ENCODE measurements around the gene NPEPL1.

NPEPL1 gene

GRCh38 chr20:58657986-58658385 is 34.6 kb upstream of the NPEPL1 start:
- DNase-seq (ENCODE audit: low spot score), result no peak

DNA sequence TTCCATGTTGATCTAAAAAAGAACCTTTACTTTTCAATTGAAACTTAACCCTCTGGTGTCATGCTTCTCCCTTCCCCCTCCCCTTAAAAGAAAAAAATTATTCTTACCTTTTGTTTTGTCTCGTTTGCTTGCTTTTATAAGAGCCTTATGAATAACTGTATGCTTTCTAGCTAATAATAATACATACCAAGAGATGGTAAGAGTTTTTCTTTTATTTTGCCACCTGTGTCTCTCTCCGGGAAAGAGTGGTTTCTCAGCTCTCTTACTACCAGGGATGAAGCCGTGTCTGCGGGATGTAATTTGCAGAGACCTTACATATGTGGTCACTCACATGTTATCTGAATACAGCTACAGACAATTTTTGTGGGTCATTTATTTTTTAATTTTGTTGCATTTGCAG is 33.8 kb upstream of the NPEPL1 start:
- DNase-seq (ENCODE audit: low spot score), result no peak

DNA sequence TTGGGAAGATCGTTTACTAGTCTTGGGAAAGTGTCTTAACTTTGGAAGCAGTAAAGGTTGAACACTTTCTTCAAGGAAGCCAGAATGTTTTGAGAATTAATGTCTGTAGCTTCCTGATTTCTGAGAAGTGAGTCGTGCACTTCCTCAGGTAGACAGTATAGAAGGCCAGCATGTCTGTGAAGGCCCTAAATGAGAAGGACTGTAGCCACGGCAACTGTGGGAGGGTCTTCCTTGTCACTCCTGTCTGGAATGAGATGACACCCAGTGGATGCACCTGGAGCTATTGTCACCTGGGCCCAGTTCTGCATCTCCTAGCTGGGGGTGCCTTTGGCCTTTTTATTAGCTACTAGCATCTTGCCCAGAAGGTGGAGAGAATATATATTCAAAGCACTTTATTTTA is 32.8 kb upstream of the NPEPL1 start:
- no peak for DNase-seq (ENCODE audit: low spot score)

DNA sequence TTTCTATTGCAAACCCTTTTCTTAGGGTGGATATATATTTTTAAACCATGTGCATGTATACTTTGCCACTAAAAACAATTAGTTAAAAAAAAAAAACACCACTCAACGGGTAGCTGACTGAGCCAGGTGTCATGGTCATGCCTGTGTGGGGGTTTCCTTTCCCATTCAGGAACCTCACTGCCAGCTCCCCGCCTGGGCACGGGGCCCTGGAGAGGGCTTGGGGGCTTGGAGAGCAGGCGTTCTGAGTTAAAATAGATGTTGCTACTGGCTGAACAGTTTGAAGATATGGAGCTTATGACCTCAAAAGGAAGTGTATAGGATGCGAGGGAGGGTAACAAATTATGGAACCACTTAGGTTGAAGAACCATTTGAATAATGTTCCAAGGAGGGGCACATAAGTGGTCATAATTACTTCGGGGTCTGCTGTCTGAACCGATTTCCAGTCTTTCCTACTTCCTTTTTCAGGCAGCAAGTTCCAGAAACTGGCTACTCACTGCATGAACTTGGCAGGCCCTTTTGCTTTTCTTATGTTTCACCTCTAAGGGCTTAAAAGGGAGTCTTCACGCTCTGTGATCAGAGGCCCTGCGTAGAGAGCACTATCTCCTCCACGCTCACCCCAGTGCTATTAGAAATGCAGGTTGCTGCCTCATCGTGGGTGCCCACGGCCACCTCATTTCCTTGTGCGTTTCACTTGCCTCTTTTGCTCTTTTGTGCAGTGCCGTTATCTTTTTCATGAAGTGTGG is 31.6 kb upstream of the NPEPL1 start:
- no peak for DNase-seq (ENCODE audit: low spot score)

GRCh38 chr20:58661598-58662473 is 30.8 kb upstream of the NPEPL1 start:
- no peak for DNase-seq (ENCODE audit: low spot score)

GRCh38 chr20:58664331-58664730 is 28.3 kb upstream of the NPEPL1 start:
- no peak for DNase-seq (ENCODE audit: low spot score)

- DNase-seq (ENCODE audit: low spot score), result no peak
These were observed 27.7 kb upstream of the NPEPL1 start for GRCh38 chr20:58664883-58665282.

DNA sequence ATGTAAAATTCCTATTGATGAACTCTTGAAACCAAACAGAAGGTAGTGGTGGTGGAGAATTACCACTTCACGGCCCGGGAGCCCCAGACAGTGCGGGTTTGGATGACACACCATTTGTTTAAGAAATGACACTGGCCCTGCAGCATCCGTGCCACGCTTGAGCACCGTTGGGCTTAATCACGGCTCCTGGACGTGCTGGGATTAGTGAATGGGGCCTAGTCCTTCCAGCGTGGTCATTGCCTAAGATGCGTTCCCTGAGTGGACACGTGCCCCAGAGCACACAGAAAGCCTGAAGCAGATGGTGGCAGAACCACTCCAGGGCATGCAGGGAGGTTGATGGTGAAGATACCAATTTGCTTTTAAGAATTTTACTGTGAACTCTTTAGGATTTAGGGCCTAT is 27.0 kb upstream of the NPEPL1 start:
- no peak for DNase-seq (ENCODE audit: low spot score)

- no peak for DNase-seq (ENCODE audit: low spot score)
These were observed 25.9 kb upstream of the NPEPL1 start for GRCh38 chr20:58666702-58667101.

GRCh38 chr20:58667975-58668374 is 24.6 kb upstream of the NPEPL1 start:
- DNase-seq (ENCODE audit: low spot score), result no peak

GRCh38 chr20:58668901-58669286 is 23.7 kb upstream of the NPEPL1 start:
- DNase-seq (ENCODE audit: low spot score), result no peak

- no peak for DNase-seq (ENCODE audit: low spot score)
These were observed 23.2 kb upstream of the NPEPL1 start for GRCh38 chr20:58669287-58670006.

DNA sequence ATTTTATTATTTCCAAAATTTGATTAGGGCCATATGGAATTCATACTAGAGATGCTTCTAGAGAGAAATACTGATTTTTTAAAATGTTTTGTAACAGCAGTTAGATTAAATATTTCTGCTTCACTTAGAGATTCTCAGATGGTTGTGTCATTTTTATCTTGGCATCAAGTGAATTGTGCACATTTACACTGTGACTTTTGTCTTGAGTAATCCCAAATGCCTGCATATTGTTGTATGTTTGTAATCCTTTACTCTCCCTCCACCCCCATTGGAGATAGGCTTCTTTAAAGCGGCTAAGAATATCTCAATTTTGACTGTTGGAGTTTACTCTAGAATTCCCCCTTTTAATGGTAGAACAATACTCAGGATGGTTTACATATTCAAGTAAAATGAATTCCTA is 22.5 kb upstream of the NPEPL1 start:
- DNase-seq (ENCODE audit: low spot score), result no peak

DNA sequence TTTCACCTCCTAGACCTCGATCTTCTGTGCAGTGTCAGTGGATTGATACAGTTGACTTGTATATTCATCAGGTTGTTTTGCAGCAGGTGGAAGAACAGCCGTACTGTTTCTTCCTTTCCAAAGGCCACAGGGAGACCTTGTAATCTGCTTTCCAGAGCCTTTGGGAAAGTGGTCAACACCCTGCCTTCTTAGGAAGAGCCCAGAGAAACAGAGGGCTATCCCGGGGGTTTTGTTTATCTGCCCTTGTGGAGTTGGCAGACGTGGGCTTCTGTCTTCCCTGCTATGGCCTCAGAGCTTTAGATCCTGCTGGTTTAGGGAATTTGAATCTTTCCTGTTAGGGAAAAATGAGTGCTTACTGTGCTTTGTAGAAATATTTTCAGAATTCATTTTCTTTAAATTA is 21.9 kb upstream of the NPEPL1 start:
- DNase-seq (ENCODE audit: low spot score), result no peak

DNA sequence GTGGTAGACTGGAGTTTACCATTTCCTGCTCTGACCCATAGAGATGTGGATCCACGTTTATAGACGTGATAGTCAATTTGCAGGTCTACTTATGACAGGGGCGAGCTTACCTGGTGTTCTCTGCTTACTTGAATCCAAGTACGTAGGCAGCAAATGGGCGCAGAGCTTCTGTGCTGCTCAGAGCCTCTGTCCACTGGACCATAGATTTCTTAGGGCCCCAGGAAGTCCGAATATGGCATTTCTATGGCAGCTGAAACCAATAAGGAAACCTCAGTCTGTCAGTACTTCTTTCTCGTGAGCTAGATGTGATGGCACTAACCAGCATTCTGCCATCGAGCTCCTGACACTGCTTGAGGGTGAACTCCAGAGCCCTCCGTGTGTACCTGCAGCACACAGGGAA is 19.5 kb upstream of the NPEPL1 start:
- DNase-seq (ENCODE audit: low spot score), result no peak

DNA sequence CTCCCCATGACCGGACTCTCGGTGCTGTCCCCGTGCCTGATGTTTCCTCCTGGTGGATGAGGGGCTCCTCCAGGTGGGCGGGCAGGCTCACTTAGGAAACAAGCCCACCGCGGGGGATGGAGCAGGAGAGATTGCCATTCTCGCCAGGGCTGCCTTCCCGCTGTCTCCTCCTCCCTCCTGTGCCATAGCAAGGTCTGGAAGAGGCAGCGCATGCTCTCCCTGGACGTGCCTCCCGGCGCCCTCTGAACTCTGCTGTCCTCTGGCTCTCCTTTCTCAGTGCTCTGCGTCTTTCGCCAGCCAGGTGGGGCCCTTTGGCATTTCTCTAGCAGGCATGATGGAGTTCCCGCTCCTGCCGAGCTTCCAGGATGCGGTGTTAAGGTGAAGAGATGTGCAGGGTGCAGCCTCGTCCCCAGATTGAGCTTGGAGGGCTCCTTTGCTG is 17.4 kb upstream of the NPEPL1 start:
- DNase-seq (ENCODE audit: low spot score), result no peak

DNA sequence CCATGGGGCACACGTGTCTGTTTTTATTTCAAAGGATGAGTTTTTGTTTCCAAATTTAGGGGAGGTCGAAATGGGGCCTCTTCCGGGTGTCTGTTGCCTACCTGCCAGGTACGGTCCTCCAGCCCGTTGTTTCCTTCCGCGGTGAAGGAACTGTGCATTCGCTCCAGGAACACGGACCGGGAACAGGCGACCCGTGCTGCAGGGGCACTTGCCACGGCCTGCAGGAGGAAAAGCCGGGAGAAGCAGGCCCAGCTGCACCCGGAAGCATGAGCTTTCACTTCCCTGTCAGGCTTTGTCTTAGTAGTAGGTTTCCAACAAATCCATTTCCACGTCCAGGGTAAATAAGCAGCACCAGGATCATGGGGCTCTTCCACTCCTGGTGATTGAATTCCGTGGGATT is 17.0 kb upstream of the NPEPL1 start:
- no peak for DNase-seq (ENCODE audit: low spot score)

DNA sequence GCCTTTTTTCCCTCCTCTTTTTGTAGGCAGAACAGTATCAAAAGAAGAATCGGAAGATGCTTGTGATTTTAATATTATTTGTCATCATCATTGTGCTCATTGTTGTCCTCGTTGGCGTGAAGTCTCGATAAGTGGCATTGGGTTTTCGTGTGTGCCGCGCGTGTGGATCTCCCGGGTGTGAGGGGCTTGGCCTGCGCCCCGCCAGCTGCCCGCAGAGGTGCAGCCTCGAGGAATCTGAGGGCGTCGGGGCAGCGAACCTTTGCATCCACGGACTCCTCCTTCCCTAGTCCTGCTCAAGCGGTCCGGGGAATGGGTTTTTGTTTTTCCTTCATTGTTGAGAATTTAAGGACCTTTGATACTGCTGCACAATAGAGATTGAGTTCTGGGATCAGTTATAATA is 16.4 kb upstream of the NPEPL1 start:
- no peak for DNase-seq (ENCODE audit: low spot score)

DNA sequence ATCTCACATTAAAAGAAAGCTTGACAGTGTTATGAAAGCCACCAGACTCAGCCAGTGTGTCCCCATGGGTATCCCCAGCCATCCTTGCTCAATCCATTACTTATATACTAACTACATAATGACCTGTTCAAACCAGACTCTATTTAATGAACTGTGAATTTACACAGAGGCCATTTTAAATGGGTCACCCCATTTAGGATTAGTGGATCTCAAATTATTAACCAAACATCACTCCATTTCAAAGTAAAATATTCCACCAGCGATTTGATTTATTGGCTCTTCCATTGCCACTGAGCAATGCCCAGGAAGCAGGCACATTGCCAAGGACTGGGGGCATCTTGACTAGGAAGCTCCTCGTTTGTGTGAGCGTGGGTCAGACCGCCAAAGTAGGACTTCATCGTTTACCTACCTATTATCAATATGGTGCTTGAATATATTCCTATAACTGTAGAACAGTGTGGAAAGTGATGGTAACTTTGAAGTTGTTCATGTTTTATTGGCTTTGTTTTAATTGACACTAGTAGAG is 15.5 kb upstream of the NPEPL1 start:
- DNase-seq (ENCODE audit: low spot score), result no peak

- DNase-seq (ENCODE audit: low spot score), result no peak
These were observed 14.8 kb upstream of the NPEPL1 start for GRCh38 chr20:58677808-58678207.

DNA sequence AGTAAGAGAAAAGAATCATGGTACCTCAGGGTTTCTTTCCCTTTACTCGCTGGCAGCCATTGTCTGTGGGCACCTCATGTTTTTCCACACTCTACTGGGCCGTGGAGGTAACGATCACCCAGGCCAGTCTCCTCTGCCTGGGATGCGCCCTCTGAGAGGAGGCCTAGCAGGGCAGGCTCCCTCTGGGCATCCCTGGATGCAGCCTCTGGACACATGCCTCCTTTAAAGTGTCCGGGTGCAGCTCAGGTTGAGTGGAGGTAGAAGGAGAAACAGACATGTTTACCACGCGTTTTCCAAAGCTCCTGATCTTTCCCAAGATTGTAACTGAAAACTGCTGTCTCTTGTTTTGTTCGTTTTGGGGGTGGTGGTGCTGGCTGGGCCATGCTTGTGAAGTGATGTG is 13.8 kb upstream of the NPEPL1 start:
- DNase-seq (ENCODE audit: low spot score), result no peak
